Measurements from ENCODE around the gene KCTD17.

The KCTD17 gene

GRCh38 chr22:37097346-37097745 lies 45.8 kb downstream of the KCTD17 start:
- DNase-seq (ENCODE audit: insufficient read length, low spot score) (no peak), FAIRE-seq (no peak)

DNA sequence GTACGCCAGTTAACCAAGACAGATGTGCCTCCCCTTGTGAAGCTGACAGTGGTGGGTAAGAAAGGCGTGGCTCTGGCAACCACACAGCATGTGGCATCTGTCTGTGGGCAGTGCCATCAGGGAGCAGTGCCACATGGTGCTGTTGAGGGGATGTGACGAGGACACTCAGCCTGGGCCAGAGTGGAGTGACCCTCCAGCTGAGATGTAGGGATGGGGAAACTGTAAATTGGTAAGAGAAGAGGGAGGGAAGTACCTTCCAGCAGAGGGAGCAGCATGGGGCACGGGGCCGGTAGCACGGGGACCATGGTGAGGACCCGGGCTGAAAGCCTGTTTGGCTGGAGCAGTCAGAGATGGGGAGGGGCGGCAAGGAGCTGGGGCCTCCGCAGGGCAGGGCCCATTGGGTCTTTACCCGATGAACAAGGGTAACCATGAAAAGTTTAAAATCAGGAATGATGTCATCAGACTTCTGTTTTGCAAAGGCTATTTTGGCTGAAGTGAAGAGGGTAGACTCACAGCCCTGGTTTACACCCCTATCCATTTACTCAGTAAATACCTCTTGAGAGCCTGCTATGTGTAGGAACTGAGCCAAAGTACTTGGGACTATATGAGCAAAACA lies 47.5 kb downstream of the KCTD17 start:
- DNase-seq (ENCODE audit: insufficient read length, low spot score): no peak
- FAIRE-seq: no peak

GRCh38 chr22:37100589-37101127 lies 49.1 kb downstream of the KCTD17 start:
- no peak for DNase-seq (ENCODE audit: insufficient read length, low spot score)

GRCh38 chr22:37101311-37102066 lies 49.9 kb downstream of the KCTD17 start:
- FAIRE-seq (no peak), DNase-seq (ENCODE audit: insufficient read length, low spot score) (no peak)

More at GRCh38 chr22:37100589-37101127, 49.1 kb downstream of the KCTD17 start:
- no peak for FAIRE-seq

DNA sequence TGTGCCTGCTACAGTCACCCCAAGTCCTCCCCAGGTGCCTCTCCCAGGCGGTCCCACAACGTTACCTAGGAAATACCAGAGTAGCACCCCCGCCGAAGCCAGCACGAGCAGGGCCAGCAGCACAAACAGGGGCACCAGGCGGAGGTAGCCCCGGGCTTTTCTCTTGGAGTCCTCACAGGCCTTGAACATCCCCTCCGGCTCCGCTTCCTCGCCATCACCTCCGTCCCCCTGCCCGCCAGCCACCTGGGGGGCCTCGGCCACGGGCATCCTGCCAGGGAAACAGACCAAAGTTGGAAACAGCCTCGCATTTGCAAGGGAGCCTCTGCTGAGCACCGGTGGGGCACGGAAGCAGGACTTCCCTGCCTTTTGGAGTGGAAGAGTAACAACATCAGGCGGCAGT lies 51.6 kb downstream of the KCTD17 start:
- DNase-seq (ENCODE audit: insufficient read length, low spot score) (no peak), FAIRE-seq (no peak)

- FAIRE-seq: no peak
- no peak for DNase-seq (ENCODE audit: insufficient read length, low spot score)
These were observed 52.3 kb downstream of the KCTD17 start for GRCh38 chr22:37103656-37104452.

DNA sequence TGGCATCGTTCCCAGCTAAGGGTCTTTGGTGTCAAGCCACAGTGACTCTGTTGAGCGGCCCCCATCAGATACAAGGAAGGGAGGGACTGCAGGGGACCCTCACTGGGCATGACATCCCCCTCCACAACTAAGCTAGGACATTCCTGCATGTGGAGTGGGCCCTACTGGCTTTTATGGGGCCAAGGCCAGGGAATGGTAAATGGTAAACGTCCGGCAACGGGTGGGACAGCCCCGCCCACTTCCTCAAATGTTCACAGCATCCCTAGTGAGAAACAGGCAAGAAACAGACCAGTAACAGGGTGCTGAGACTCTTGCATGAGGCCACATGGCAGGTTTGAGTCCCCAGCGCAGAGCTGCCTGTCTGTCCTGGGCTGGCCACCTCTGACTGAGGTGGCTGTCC lies 53.6 kb downstream of the KCTD17 start:
- FAIRE-seq: no peak
- peak; percentile 13 for DNase-seq (ENCODE audit: insufficient read length, low spot score)

DNA sequence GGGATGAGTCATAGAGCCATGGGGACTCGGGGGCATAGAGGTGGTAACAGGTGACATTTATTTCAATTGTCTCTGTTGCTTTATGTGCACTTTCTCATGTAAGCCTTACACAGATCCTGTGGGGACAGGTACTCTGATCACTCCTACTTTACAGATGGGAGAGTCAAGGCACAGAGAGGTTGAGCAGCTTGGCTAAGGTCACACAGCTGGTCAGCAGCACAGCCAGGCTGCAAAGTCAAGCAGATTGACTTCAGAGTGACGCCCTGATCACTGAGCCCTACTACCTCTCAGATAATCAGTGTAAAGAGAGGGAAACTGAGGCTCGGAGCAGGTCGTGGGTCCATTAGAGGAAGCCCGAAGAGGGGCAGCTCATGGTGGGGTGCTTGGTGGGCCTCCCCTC lies 54.4 kb downstream of the KCTD17 start:
- FAIRE-seq: no peak
- DNase-seq (ENCODE audit: insufficient read length, low spot score): no peak

GRCh38 chr22:37107816-37108621 lies 56.5 kb downstream of the KCTD17 start:
- FAIRE-seq (no peak), DNase-seq (ENCODE audit: insufficient read length, low spot score) (no peak)

GRCh38 chr22:37109242-37109917 lies 57.8 kb downstream of the KCTD17 start, which contains the start of gene TMPRSS6:
TSS of gene TMPRSS6 (minus strand) at chr22:37109713. CDS start at chr22:37103417, 6,296 bp downstream.
- FAIRE-seq (no peak), DNase-seq (ENCODE audit: insufficient read length, low spot score) (no peak)

- peak; percentile 77 for FAIRE-seq
These were observed 59.7 kb downstream of the KCTD17 start for GRCh38 chr22:37111156-37111717.

GRCh38 chr22:37112084-37112728 lies 60.7 kb downstream of the KCTD17 start:
- FAIRE-seq (no peak), DNase-seq (ENCODE audit: insufficient read length, low spot score) (no peak)

More at GRCh38 chr22:37111156-37111717, 59.7 kb downstream of the KCTD17 start:
- DNase-seq (ENCODE audit: insufficient read length, low spot score): no peak
